HCT116 (cell line): ENCODE measurements around the gene TSPYL6. TPM values are rescaled to one million over a fixed set of nuclear protein-coding genes. Genes with fewer than 3 reads are reported as not detected.

Source experiments
- ATAC-seq: fragments of 200-7000 bp; cut with Tn5 transposase; 2 replicates; pipeline ENCODE4 v1.9.1; 2020; ENCODE audit warnings: mild to moderate bottlenecking, moderate library complexity
- BruUV-seq: library from RNA; stranded (reverse); fragments of 400-500 nt; replicated peaks from 2 replicates; lab custom pipeline; 2021; lab: Mats Ljungman, UMichigan
- CTCF ChIA-PET: fragments of 300-600 bp; sonication (Branson Sonifier 250); formaldehyde crosslinking; loops from one replicate; lab custom pipeline; 2021; ENCODE audit warnings: antibody characterized with exemption; lab: Charles Lee
- POLR2A ChIA-PET: fragments of 300-600, 350-600 bp; sonication (Branson Sonifier 250); formaldehyde crosslinking; loops from one replicate; lab custom pipeline; 2021; ENCODE audit warnings: antibody characterized with exemption; lab: Charles Lee
- RAD21 ChIA-PET, 2 experiments: fragments of 300-600 bp; sonication (Branson Sonifier 250); formaldehyde crosslinking; loops; one replicate each; lab custom pipeline; 2023; ENCODE audit warnings: low total read pairs in 2 of 2; ENCODE audit not compliant: uncharacterized antibody in 2 of 2, unreplicated experiment in 2 of 2, low non-redundant PET in 1 of 2; lab: Charles Lee
- DNase-seq: peaks from one replicate; pipeline ENCODE4 v3.0.0-alpha.2; 2010; ENCODE audit warnings: low read depth, low spot score
- H2AFZ ChIP-seq: fragments of 200-600 bp; shearing (Covaris generic), sonication (generic); 2 replicates; pipeline ENCODE4 v1.6.1; 2017; ENCODE audit warnings: low read depth, mixed run types, mixed read lengths, antibody characterized with exemption, low read length; ENCODE audit not compliant: poor library complexity, severe bottlenecking
- H3K27ac ChIP-seq: 2 replicates; pipeline ENCODE4 v1.5.1; 2012; ENCODE audit warnings: low read depth, low read length
- H3K27me3 ChIP-seq: fragments of 200-600 bp; sonication (generic); 2 replicates; pipeline ENCODE4 v1.6.1; 2016; ENCODE audit warnings: mixed run types, low read length, mixed read lengths; ENCODE audit not compliant: insufficient read depth
- H3K36me3 ChIP-seq, 2 experiments: fragments of 200-500 bp in 1 of 2; fragments of 200-600 bp in 1 of 2; sonication (Bioruptor generic) in 1 of 2; sonication (generic) in 1 of 2; 2 replicates each; pipeline versions ENCODE4 v1.5.1 to v1.6.1; 2014 to 2016; ENCODE audit warnings: low read length in 2 of 2, inconsistent platforms in 1 of 2, mixed read lengths in 1 of 2, mixed run types in 1 of 2; ENCODE audit not compliant: insufficient read depth in 2 of 2, control insufficient read depth in 1 of 2
- H3K4me1 ChIP-seq, 2 experiments: fragments of 200-600 bp in 1 of 2; sonication (generic) in 1 of 2; 2 replicates each; pipeline versions ENCODE4 v1.5.1 to v1.6.1; 2012 to 2017; ENCODE audit warnings: low read length in 2 of 2, inconsistent platforms in 1 of 2, mild to moderate bottlenecking in 1 of 2, mixed read lengths in 1 of 2, mixed run types in 1 of 2, moderate library complexity in 1 of 2; ENCODE audit not compliant: insufficient read depth in 2 of 2, control insufficient read depth in 1 of 2
- H3K4me2 ChIP-seq: fragments of 200-600 bp; sonication (generic); 2 replicates; pipeline ENCODE4 v1.6.1; 2017; ENCODE audit warnings: mixed run types, low read length, mixed read lengths
- H3K4me3 ChIP-seq, 2 experiments: fragments of 200-600 bp in 1 of 2; sonication (generic) in 1 of 2; replicated peaks in 1 of 2; 2 replicates each; pipeline ENCODE4 v1.5.1; 2011 to 2016; ENCODE audit warnings: low read length in 2 of 2, control low read depth in 1 of 2, low read depth in 1 of 2, mild to moderate bottlenecking in 1 of 2, mixed read lengths in 1 of 2, mixed run types in 1 of 2
- H3K79me2 ChIP-seq: fragments of 200-600 bp; sonication (generic); 2 replicates; pipeline ENCODE4 v1.6.1; 2017; ENCODE audit warnings: mild to moderate bottlenecking, mixed run types, low read length, moderate library complexity, mixed read lengths; ENCODE audit not compliant: insufficient read depth
- H3K9ac ChIP-seq: fragments of 200-600 bp; sonication (generic); 2 replicates; pipeline ENCODE4 v1.6.1; 2016; ENCODE audit warnings: low read length, mixed read lengths
- H3K9me2 ChIP-seq: fragments of 200-600 bp; sonication (generic), shearing (Covaris generic); 2 replicates; pipeline ENCODE4 v1.6.1; 2017; ENCODE audit warnings: mixed run types, mild to moderate bottlenecking, moderate library complexity; ENCODE audit not compliant: insufficient read depth
- H3K9me3 ChIP-seq, 2 experiments: fragments of 200-500 bp in 1 of 2; fragments of 200-600 bp in 1 of 2; sonication (Bioruptor generic) in 1 of 2; sonication (generic) in 1 of 2; 2 replicates each; pipeline ENCODE4 v1.6.1; 2014 to 2017; ENCODE audit warnings: low read length in 2 of 2, mixed read lengths in 2 of 2, inconsistent platforms in 1 of 2, low read depth in 1 of 2, mild to moderate bottlenecking in 1 of 2, mixed run types in 1 of 2, moderate library complexity in 1 of 2; ENCODE audit not compliant: control insufficient read depth in 1 of 2, insufficient read depth in 1 of 2
- H4K20me1 ChIP-seq: fragments of 200-600 bp; sonication (generic), shearing (Covaris generic); 2 replicates; pipeline ENCODE4 v1.6.1; 2017; ENCODE audit warnings: mixed run types, mild to moderate bottlenecking, moderate library complexity; ENCODE audit not compliant: insufficient read depth
- CBX3 ChIP-seq: IDR thresholded peaks from 2 replicates; pipeline ENCODE4 v1.6.1; 2012; ENCODE audit warnings: low read depth
- CEBPB ChIP-seq: IDR thresholded peaks from 2 replicates; pipeline ENCODE4 v1.6.1; 2012; ENCODE audit warnings: low read depth
- EZH2phosphoT487 ChIP-seq: fragments of 200-600 bp; IDR thresholded peaks from 2 replicates; pipeline ENCODE4 v1.6.1; 2018; ENCODE audit warnings: antibody characterized with exemption, borderline replicate concordance
- FOSL1 ChIP-seq: IDR thresholded peaks from 2 replicates; pipeline ENCODE4 v1.6.1; 2012; ENCODE audit warnings: low read depth
- POLR2A ChIP-seq: IDR thresholded peaks from 2 replicates; pipeline ENCODE4 v1.7.0; 2011; ENCODE audit warnings: borderline replicate concordance; ENCODE audit not compliant: insufficient read depth, insufficient read length; ENCODE audit errors: extremely low read depth
- SRF ChIP-seq: IDR thresholded peaks from 2 replicates; pipeline ENCODE4 v1.6.1; 2012; ENCODE audit warnings: low read depth
- intact Hi-C: fragments of 100-400 bp; cut with micrococcal nuclease; formaldehyde crosslinking; loops from 2 replicates; pipeline ENCODE4 v1.10.0; 2022
- total RNA-seq: library from RNA; stranded (reverse); gene quantifications from one replicate; pipeline ENCODE4 v1.2.1, GENCODE V29; 2021; ENCODE audit not compliant: unreplicated experiment
- TF ChIP-seq, protein P1 (sequence below): IDR thresholded peaks from 2 replicates; pipeline ENCODE4 v1.6.1; 2012
- TF ChIP-seq, protein P2 (sequence below), 3 experiments: fragments of 200-600 bp in 1 of 3; sonication (generic) in 1 of 3; IDR thresholded peaks in 2 of 3; conservative IDR thresholded peaks in 1 of 3; 2 replicates each; pipeline ENCODE4 v1.5.1; 2012 to 2017; ENCODE audit warnings: low read depth in 2 of 3, low read length in 2 of 3, antibody characterized with exemption in 1 of 3, borderline replicate concordance in 1 of 3, control low read depth in 1 of 3, mild to moderate bottlenecking in 1 of 3, mixed read lengths in 1 of 3, mixed run types in 1 of 3, moderate library complexity in 1 of 3; ENCODE audit not compliant: insufficient read depth in 1 of 3

The TSPYL6 gene
- total RNA-seq, 1 experiment from 2014 or later, result not detected

DNA sequence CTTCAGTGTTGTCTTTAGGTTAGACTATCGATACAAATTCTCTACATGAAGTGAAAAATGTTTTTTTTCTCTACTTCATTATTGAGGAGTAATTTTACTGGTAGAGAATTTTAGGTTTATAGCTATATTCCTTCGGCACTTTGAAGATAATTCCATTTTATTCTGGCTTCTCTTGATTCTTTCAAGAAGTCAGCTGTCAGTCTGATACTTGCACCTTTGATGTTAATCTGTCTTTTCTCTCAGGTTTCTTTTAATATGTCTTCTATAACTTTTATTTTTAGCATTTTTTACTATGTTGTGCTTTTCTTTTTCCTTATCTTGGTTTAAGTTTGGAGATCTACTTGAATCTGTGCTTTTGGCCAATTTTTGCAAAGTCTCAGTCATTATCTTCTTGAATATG, 18.6 kb downstream of the TSPYL6 start:
- intact Hi-C loops, result no loop called here
- Histone ChIP-seq H3K27ac (no peak overlapping the region), H2AFZ (no peak overlapping the region), H3K27me3 (no peaks in the 10 kb centered on the region), H3K36me3 (no peaks in the 10 kb centered on the region), H3K9ac (no peak overlapping the region), H4K20me1 (no peaks in the 10 kb centered on the region), H3K79me2 (no peaks in the 10 kb centered on the region), H3K4me2 (no peak overlapping the region), H3K9me3 (peaks cover 0 to 7% of the 10 kb centered on the region in 2 experiments; a peak in 1 of 4 replicates), H3K4me3 (no peak overlapping the region), H3K9me2 (no peaks in the 10 kb centered on the region; the same call in 1 of the 2 replicates), H3K4me1 (peaks cover 0 to 20% of the 10 kb centered on the region in 2 experiments; a peak in 3 of 4 replicates)
- CTCF ChIA-PET, result no interaction called here
- POLR2A ChIA-PET, result no interaction called here
- ATAC-seq (no peak), DNase-seq (no peak)
- BruUV-seq, result no TSS peak
- no peak for TF ChIP-seq SRF
- no peak for TF ChIP-seq POLR2A
- TF ChIP-seq EZH2phosphoT487, result no peak
- TF ChIP-seq, protein P1, sequence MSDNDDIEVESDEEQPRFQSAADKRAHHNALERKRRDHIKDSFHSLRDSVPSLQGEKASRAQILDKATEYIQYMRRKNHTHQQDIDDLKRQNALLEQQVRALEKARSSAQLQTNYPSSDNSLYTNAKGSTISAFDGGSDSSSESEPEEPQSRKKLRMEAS, result no peak
- no peak for TF ChIP-seq FOSL1
- no peak for TF ChIP-seq CBX3
- TF ChIP-seq, protein P2, sequence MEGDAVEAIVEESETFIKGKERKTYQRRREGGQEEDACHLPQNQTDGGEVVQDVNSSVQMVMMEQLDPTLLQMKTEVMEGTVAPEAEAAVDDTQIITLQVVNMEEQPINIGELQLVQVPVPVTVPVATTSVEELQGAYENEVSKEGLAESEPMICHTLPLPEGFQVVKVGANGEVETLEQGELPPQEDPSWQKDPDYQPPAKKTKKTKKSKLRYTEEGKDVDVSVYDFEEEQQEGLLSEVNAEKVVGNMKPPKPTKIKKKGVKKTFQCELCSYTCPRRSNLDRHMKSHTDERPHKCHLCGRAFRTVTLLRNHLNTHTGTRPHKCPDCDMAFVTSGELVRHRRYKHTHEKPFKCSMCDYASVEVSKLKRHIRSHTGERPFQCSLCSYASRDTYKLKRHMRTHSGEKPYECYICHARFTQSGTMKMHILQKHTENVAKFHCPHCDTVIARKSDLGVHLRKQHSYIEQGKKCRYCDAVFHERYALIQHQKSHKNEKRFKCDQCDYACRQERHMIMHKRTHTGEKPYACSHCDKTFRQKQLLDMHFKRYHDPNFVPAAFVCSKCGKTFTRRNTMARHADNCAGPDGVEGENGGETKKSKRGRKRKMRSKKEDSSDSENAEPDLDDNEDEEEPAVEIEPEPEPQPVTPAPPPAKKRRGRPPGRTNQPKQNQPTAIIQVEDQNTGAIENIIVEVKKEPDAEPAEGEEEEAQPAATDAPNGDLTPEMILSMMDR (IDR thresholded peaks at IDR 0.05 in 2 of 3, conservative IDR thresholded peaks at IDR 0.05 in 1 of 3; ENCODE audit: borderline replicate concordance in 1 of 3, insufficient read depth in 1 of 3, low read depth in 2 of 3, low read length in 2 of 3), result no peak
- no peak for TF ChIP-seq CEBPB
- RAD21 ChIA-PET, result no interaction called here
